ENCODE results near the gene PCCB.
"Not testable (repeated sequence)": the region's sequence is repeated elsewhere in the genome, so short reads cannot be mapped to it uniquely, and the experiment has no call there.

The PCCB gene

GRCh38 chr3:136330900-136331299 lies 80.8 kb downstream of the PCCB start:
- no peak for DNase-seq

- DNase-seq, result no peak
Observed at GRCh38 chr3:136332302-136332701, 82.2 kb downstream of the PCCB start.

GRCh38 chr3:136332776-136333175 lies 82.6 kb downstream of the PCCB start:
- DNase-seq, result no peak

GRCh38 chr3:136334209-136334608 lies 84.1 kb downstream of the PCCB start:
- no peak for DNase-seq

GRCh38 chr3:136334726-136335125 lies 84.6 kb downstream of the PCCB start:
- not testable (repeated sequence) for DNase-seq

- DNase-seq, result no peak
Observed at GRCh38 chr3:136336329-136337100, 86.4 kb downstream of the PCCB start.

- DNase-seq, result peak; percentile 12
Observed at GRCh38 chr3:136343446-136343845, 93.3 kb downstream of the PCCB start.

GRCh38 chr3:136343873-136344555 lies 93.9 kb downstream of the PCCB start:
- DNase-seq, result peak; percentile 17

GRCh38 chr3:136346486-136346885 lies 96.3 kb downstream of the PCCB start:
- no peak for DNase-seq

- no peak for DNase-seq
Observed at GRCh38 chr3:136350132-136350531, 100.0 kb downstream of the PCCB start.

GRCh38 chr3:136350557-136350956 lies 100.4 kb downstream of the PCCB start:
- DNase-seq, result no peak

GRCh38 chr3:136351351-136351750 lies 101.2 kb downstream of the PCCB start:
- no peak for DNase-seq

GRCh38 chr3:136351905-136352304 lies 101.8 kb downstream of the PCCB start:
- DNase-seq, result no peak

GRCh38 chr3:136353461-136353860 lies 103.3 kb downstream of the PCCB start:
- no peak for DNase-seq

GRCh38 chr3:136366289-136366688 lies 116.1 kb downstream of the PCCB start:
- no peak for DNase-seq

- not testable (repeated sequence) for DNase-seq
Observed at GRCh38 chr3:136375800-136376199, 125.7 kb downstream of the PCCB start.

- no peak for DNase-seq
Observed at GRCh38 chr3:136377508-136377907, 127.4 kb downstream of the PCCB start.

GRCh38 chr3:136378011-136378410 lies 127.9 kb downstream of the PCCB start:
- no peak for DNase-seq

Measured in NCI-H510A (cell line).